HG03280 (cell line): ENCODE data around the gene ZC3H10.
A peak's percentile ranks its signal among the peaks of the same experiment; 100 is the strongest.

Source experiments
- ATAC-seq: cut with Tn5 transposase; IDR thresholded peaks from one replicate; pipeline ENCODE4 v1.9.1; 2021; ENCODE audit warnings: mild to moderate bottlenecking, moderate library complexity; ENCODE audit not compliant: unreplicated experiment

Gene ZC3H10

DNA sequence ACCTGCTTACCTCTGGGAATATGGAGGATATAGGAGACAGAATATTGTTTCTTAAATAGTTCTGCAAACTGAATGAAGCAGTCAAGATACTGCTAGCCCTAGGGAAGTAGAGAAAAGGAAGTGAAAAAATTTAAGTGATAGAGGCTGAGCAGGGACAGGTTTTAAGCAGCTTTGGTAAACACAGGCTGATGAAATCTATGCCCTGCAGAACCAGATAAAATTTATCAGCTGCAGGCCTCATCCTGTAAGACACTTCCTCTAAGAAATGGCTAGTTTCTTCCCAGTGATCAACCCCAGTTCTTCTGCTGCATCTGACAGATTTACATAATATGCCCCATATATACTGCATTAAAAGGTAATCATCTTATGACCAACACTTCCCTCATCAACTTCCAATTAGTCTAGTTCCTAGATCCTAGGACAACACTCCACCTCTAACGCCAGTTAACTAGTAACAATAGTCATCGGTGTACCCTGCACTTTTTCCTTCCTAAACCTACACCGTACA is 8.7 kb downstream of the ZC3H10 start:
- ATAC-seq = no peak

DNA sequence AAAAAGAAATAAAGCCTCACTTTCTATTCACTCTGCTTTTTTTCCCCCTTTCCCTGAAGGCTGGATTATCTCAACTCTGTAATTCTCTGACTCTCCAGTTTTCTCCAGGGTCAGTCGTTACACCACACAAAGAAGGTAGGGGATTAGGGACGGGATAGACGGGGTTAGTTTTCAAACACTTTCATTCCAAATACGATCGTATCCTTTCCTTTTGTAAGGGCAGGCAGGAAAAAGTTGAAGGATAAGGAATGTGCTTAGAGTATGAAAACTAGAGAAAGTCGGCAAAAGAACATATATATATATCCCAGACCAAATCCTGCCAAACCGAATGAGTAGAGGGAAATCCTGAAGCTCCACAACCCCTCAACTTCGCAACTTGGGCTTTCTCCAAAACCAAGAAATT is 9.4 kb downstream of the ZC3H10 start:
- ATAC-seq = no peak

DNA sequence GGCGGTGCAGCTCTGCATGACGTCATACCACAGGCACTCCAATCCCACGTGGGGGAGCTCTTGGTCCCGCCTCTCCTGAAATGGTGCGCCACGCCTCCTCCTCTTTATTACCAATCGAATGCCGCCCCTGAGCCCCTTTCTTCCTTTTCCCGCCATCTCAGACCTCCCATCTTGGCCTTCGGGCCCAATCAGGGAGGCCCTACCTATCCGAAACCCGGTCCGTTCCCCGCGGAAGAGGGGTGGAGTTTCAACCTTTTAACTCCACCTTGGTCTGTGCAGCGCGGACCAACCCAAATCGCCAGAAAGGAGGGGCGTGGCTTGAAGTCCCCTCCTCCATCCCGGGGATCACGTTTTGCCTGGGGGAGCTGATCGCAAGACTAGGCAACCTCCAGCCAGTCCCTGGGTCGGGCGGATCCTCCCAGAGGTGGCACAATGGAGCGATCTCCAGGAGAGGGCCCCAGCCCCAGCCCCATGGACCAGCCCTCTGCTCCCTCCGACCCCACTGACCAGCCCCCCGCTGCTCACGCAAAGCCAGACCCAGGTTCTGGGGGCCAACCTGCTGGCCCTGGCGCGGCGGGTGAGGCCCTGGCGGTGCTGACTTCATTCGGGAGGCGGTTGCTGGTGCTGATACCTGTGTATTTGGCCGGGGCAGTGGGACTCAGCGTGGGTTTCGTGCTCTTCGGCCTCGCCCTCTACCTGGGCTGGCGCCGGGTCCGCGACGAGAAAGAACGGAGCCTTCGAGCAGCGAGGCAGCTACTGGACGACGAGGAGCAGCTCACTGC is 10.0 kb downstream of the ZC3H10 start, which contains the start of gene ESYT1:
Gene ESYT1 (plus strand): TSS at position 380 of the 782 bp plus-strand sequence. CDS start 53 bp downstream, at position 433.
- ATAC-seq = peak; percentile 90

DNA sequence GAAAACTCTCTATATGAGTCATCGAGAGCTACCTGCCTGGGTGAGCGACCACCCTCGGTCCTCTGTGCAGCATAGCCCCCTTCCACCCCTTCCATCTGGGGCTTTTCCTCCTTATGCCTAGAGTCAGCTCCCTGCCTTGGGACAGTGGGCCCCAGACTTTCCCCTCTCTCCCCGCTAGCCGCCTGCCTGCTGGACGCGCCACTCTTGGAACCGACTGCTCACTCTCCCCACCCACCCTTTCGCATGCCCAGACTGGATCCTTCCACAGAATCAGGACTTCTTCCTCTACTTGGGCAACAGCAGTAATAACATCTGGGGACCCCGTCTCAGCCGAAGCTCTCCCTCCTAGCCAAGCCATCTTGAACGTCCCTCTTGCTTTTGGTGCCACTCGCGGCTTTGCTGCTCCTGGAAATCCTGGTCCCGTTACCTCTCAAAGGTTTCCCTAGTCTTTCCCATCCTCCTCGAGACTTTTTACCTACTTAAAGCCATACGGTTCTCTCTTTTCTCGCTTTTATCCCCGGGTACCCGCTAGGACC is 10.7 kb downstream of the ZC3H10 start:
- ATAC-seq = no peak

DNA sequence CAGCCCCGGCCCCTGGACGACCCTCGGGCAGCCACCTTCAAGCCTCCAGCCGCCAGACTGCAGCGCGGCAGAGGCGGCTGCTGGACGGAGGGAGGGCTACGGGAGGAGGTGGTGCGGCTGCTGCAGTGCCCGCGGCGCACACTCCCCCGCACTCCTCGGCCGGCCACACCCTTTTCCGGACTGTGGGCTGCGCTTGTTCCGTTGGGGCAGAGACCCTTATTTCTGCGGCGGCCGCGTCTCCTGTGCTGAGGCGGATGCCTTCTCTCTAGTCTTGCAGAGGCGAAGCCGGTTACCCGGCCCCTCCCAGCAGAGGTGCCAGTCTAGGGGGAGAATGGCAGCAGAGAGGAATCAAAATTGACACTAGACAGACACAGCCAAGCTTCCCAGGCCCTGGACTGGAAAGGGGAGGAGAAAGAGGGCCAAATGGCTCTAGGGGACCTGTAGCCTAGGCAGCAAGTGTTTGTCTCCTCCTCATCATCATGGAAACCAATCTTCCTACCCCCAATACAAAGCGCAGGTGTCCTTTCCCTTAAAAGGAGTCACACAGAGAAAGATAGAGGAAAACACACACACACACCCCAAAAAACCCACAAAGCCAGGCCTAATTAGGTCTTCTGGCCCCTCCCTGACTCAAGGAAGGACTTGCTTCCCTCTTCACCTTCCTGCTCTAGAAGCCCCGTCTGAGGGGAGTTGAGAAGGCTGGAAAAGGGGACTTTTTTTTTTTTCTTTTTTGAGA is 11.3 kb downstream of the ZC3H10 start:
- no peak for ATAC-seq

DNA sequence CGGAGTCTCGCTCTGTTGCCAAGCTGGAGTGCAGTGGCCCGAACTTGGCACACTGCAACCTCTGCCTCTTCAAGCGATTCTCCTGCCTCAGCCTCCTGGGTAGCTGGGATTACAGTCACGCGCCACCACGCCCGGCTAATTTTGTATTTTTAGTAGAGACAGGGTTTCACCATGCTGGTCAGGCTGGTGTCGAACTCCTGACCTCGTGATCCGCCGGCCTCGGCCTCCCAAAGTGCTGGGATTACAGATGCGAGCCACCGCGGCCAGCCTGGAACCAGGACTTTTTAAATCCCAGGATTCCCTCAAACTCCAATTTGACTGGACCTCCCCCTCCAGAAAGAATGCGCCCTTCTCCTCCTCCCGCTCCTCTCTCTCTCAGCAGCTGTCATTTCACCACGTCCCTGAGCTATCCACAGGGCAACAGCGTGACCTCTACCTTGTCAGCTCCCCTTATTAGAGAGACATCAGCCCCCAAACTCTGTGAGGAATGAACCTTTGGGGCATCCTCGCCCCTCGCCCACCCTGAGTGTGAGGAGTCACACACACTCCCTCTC is 12.0 kb downstream of the ZC3H10 start:
- ATAC-seq = no peak

DNA sequence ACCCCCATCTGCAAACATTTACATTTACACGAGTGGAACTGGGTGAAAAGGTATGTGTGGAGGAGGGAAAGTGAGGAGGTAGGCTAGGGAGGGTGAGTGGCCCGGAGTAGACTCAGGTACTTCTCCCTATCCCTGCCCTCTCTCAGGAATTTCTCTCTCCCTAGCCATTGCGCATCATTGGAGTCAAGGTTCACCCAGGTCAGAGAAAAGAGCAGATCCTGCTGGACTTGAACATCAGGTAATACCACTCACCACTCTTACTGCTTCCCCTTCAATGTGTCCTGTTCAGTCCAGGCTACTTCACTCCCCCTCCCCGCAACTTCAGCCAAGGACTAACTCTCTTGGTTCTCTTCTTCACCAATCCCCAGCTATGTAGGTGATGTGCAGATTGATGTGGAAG is 12.8 kb downstream of the ZC3H10 start:
- ATAC-seq = no peak

DNA sequence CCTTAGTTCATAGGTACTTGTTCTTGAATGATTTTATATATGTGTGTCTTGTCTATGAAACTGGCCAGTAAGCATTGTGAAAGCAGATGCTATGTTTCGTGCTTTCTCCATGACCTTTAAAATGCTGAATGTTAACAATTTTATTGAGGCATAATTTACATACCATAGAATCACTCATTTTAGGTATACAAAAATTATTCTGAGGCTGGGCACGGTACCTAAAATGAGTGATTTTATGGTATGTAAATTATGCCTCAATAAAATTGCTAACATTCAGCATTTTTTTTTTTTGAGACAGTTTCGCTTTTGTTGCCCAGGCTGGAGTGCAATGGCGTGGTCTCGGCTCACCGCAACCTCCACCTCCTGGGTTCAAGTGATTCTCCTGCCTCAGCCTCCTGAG is 16.8 kb downstream of the ZC3H10 start:
- no peak for ATAC-seq

DNA sequence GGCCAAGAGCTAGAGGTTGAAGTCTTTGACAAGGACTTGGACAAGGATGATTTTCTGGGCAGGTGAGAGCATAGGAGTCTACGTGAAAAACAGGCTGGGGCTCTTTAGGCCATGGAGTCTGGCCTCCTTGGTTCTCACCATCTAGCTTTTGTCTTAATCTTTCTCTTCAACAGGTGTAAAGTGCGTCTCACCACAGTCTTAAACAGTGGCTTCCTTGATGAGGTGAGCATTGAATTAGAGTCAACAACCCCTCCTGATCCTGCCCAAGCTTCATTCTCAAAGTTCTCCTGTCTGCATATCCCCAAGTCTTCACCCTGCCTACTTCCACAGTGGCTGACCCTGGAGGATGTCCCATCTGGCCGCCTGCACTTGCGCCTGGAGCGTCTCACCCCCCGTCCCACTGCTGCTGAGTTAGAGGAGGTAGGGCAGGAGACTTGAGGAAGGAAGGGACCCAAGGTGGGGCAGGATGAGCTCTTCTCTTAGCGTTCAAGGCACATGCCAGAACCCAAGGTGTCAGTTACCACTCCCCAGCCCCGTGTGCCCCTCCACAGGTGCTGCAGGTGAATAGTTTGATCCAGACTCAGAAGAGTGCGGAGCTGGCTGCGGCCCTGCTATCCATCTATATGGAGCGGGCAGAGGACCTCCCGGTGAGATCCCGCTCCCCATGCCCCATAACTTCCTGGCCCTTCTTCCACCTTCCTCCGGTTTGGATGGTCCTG is 19.9 kb downstream of the ZC3H10 start:
- ATAC-seq = no peak

DNA sequence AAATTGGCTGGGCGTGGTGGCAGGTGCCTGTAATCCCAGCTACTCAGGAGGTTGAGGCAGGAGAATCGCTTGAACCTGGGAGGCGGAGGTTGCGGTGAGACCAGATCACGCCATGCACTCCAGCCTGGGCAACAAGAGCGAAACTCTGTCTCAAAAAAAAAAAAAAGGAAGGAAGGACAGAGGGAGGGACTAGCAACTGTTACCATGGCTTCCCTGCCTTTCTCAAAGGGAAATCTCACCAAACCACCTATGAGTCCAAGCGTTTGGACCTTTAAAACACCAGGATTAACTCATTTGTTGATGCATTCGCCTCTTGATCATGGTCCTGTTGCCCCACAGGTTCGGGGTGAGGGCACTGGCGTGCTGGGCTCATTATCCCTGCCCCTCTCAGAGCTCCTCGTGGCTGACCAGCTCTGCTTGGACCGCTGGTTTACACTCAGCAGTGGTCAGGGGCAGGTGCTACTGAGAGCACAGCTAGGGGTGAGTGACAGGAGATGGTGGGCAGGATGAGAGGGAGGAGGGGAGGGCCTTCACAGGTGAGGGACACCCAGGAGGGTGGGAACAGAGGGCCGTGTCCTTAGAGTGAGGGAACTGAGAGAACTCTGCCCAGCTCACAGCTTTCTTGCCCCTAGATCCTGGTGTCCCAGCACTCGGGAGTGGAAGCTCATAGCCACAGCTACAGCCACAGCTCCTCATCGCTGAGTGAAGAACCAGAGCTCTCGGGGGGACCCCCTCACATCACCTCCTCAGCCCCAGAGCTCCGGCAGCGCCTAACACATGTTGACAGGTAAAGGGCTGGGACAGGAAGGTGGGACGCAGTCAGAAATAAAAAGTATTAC is 24.1 kb downstream of the ZC3H10 start:
- no peak for ATAC-seq

DNA sequence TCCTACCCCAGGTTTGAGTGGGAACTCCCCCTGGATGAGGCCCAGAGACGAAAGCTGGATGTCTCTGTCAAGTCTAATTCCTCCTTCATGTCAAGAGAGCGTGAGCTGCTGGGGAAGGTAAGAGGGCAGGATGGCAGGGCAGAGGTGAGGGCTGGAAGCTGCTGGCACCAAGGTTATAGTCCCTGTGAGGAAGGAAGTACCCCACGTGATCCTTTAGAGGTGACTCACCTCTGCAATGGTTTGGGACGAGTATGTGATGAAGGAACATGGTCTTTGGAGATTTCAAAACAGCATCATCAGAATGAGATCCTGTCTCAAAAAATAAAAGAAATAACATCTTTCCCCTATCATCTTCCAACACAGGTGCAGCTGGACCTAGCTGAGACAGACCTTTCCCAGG is 25.2 kb downstream of the ZC3H10 start:
- ATAC-seq = no peak

DNA sequence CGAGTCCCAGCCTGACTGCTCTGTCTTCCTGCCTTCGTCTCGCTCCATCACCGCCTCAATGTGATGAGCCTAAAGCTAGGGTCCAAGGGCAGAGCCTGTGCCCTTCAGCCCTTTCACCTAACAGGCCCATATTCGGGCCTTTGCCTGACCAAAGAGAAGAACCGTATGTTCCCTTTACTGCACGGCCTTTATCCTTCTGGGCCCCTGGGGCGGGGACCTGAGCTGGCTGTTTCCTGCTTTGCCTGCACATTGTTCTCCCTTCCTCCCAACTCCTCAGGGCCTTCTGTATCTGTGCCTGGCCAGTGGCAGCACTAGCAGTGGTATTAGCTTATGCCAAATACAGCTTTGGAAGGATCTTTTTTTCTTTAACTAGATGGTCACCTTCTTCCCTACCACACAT is 25.8 kb downstream of the ZC3H10 start:
- ATAC-seq = no peak

DNA sequence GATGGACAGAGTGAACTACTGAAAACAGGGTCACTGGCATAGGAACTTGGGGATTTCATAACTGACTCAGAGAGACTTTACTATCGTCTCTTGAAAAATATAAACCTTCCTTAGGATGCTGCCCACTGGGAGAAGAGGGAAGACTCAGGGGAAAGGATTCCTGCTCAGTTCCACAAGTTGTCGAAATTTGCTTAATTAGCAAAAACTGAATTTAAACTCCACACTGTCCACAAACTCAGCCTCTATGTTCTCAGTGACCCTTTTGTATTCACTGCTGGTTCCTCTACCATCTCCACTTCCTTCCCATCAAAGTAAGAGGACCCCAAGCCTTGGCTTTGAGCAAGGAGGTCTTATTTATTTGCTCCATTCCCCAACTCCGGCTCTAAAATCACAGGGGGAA is 27.2 kb downstream of the ZC3H10 start:
- ATAC-seq = no peak

DNA sequence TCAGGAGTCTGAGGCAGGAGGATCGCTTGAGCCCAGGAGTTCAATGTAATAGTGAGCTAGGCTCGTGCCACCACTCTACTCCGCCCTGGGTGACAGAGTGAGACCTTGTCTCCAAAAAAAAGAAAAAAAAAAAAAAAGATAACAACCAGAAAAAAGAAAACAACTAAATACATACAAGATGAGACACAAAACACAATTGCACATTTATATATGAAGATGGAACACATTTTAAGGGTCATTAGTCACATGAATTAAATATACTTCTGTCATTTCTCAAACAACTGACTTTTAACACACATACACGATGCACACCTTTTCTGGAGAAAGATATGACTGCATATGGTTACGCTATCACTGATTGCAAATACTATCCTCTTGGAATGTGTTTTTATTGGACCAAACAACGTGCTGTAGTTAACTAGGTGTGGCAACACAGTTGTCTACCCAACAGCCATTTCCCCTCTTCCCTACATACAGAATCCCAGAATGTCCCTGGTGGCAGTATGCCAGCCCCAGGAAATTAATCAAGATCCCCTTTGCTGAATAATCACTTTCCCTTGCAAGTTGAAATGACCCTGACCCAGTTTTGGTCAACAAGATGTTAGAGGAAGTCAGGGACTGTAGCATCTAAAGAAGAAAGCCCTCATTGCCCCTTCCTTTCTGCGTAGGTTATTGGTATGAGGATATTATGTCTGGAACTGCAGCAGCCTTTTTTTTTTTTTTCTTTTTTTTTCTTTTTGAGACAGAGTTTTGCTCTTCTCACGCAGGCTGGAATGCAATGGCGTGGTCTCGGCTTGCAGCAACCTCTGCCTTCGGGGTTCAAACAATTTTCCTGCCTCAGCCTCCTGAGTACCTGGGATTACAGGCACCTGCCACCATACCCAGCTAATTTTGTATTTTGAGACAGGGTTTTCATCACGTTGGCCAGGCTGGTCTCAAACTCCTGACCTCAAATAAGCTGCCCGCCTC is 28.7 kb downstream of the ZC3H10 start:
- ATAC-seq = no peak

DNA sequence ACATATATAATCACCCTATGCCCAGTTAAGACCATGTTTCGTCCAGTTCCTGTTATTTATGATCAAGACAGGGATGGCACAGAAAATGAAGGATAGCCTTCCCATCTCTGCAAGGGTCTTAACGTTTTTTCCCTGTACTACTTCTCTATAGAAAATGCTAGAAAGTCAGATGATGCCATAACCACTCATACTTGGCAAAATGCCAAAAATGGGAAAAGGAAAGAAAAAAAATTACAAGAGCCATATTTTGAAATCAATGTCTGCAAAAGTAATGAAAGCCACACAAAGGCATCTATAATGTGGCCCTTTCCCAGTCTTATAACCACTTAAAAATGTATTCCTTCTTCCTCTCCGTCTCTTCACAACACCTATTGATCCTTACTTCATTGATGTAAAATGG is 32.5 kb downstream of the ZC3H10 start:
- no peak for ATAC-seq

DNA sequence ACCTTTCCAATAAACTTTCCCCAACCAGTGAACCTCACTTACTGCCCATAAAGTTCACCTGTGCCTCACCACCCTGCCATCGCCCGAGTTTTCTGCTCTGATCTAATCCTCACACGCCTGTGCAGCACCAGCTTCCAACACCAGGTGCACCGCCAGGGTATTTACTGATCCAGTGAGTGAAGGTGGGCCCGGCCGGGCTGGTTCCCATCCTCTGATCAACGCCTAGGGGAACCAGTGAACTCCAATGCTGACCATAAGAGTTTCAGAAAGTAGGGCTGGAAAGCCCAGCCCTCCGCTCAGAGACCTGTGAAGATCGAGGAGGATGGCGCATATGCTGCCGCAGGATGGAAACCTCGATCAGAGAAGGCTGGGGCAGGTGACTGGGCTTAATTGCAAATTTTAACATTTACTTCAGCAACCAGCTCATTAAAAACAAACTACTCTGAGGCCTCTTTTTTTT is 33.6 kb downstream of the ZC3H10 start:
- peak; percentile 60 for ATAC-seq

DNA sequence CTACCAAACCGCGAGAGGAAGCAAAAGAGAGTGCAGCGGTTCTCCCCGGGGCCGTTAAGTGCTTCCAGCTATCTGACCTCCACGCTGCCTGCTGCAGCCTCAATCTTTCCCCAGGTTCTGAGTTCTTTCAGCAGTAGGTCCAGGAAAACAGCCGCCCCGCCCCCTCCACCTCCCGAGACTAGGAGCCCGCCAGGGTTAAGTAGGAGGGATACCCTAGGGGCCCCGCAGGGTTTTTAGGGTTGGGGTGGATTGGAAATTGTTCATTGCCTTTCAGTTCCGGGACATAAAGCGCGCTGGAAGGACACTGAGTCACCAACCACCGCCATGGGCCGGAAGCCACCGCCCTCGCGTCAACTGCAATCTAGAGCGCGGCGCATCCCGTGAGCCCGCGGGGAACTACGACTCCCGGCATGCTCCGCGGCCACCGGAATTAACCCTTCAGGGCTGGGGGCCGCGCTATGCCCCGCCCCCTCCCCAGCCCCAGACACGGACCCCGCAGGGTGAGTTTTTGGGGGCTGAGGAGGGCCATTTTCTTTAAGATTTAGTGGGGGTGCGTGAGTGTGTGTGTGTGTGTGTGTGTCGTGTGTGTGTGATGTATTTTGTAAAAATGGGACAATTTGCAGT is 34.2 kb downstream of the ZC3H10 start, which contains the start of gene MYL6B:
Gene MYL6B (plus strand): TSS at position 456 of the 624 bp plus-strand sequence. CDS start 1,332 bp downstream, outside the sequence.
- ATAC-seq = peak; percentile 91
